ENCODE results near the gene TOB1. TPM values are rescaled to one million over a fixed set of nuclear protein-coding genes. Genes with fewer than 3 reads are reported as not detected.
A peak's percentile ranks its signal among the peaks of the same experiment; 100 is the strongest.

TOB1 gene
- total RNA-seq, 4 donors from 2014 or later: 28.1 to 46.4 (median 31.1) TPM

DNA sequence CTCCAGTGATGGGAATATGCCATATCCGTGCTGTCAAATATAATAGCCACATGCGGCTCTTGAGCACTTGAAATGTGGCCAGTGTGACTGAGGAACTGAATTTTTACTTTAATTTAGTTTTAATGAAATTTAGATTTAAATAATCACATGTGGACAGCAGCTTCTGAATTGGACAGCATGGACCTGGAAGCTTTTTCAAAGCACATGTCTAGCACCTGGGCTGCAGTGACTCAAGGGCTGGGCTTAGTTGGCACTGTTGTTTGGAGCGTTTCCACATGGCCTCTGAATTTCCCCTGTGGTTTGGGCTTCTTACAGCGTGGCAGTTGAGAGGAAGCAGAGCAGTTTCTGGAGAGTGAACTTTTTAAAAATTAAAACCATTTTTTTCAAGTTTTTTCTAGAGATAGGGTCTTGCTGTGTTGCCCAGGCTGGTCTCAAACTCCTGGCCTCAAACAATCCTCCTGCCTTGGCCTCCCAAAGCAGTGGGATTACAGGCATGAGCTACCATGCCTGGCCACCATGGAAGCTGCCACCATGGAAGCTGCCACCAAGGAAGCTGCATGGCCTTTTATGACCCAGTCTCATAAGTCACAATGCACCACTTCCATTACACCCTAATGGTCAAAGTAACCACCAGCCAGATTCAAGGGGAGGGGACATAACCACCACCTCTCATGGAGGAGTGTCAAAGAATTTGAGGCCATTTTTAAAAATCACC, 6.7 kb upstream of the TOB1 start:
- Histone ChIP-seq H3K4me3 (replicated peaks in 1 of 3) (no peak overlapping the region), H3K9me3 (no peaks in the 10 kb centered on the region), H3K36me3 (no peaks in the 10 kb centered on the region), H3K4me1 (peaks cover 16 to 27% of the 10 kb centered on the region in 2 donors), H3K27me3 (no peaks in the 10 kb centered on the region), H3K27ac (no peak overlapping the region)
- peak; percentile 36 to 45 for DNase-seq
- intact Hi-C loops (cut with DNase I): no loop called here
- TF ChIP-seq POLR2A (IDR thresholded peaks at IDR 0.05): no peak
- TF ChIP-seq, protein P1, sequence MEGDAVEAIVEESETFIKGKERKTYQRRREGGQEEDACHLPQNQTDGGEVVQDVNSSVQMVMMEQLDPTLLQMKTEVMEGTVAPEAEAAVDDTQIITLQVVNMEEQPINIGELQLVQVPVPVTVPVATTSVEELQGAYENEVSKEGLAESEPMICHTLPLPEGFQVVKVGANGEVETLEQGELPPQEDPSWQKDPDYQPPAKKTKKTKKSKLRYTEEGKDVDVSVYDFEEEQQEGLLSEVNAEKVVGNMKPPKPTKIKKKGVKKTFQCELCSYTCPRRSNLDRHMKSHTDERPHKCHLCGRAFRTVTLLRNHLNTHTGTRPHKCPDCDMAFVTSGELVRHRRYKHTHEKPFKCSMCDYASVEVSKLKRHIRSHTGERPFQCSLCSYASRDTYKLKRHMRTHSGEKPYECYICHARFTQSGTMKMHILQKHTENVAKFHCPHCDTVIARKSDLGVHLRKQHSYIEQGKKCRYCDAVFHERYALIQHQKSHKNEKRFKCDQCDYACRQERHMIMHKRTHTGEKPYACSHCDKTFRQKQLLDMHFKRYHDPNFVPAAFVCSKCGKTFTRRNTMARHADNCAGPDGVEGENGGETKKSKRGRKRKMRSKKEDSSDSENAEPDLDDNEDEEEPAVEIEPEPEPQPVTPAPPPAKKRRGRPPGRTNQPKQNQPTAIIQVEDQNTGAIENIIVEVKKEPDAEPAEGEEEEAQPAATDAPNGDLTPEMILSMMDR (IDR thresholded peaks at IDR 0.05): no peak
- 46 to 56% methylated on average over 4 of the region's 4 CpGs for WGBS, 2 donors

DNA sequence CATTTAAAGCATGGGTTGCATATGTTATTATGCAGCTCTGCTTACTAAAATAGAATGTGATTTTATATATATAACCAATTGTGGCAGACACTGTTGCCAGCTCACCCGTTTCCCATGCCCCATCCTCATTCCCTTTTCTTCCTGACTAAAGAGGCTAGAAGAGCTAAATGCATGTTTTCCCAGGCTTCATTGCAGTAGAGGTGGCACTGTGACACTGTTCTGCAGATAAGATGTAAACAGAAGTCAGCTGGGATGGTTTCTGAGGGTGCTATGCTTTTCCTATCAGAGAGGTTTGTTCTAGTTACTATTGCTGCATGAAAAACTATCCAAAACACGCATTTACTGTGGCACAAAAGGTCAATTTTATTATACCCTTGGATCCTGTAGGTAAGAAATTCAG, 5.7 kb upstream of the TOB1 start:
- H3K9me3 ChIP-seq: no peaks in the 10 kb centered on the region
- no peaks in the 10 kb centered on the region for H3K27me3 ChIP-seq
- no peak overlapping the region for H3K27ac ChIP-seq
- 87 to 96% methylated on average over 2 of the region's 2 CpGs for whole genome bisulfite sequencing, 2 donors
- no peak for DNase-seq
- intact Hi-C loops (cut with DNase I): no loop called here
- TF ChIP-seq, protein P1 (IDR thresholded peaks at IDR 0.05): no peak
- TF ChIP-seq POLR2A (IDR thresholded peaks at IDR 0.05): no peak
- H3K36me3 ChIP-seq: no peaks in the 10 kb centered on the region
- peaks cover 14 to 24% of the 10 kb centered on the region in 2 donors for H3K4me1 ChIP-seq
- H3K4me3 ChIP-seq (replicated peaks in 1 of 3): no peak overlapping the region

DNA sequence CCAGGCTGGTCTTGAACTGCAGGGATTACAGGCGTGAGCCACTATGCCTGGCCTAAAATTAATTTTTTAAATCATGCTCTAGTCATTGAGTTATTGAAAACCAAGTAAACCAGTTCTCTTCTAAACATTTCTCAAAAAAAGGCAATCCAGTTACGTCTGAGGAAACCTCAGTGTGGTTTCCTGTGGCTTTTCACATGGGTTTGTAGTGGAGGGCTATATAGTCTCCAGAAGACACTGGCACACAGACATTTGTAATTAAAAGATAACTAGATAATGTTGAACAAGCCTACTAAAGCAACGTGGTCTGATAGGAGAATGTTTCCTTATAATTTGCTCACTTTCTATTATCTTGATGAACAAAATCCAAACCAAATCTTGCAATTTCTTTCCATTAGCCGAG, 5.2 kb upstream of the TOB1 start:
- Histone ChIP-seq H3K27me3 (no peaks in the 10 kb centered on the region), H3K36me3 (no peaks in the 10 kb centered on the region), H3K27ac (no peak overlapping the region), H3K4me1 (peaks cover 14 to 24% of the 10 kb centered on the region in 2 donors), H3K4me3 (replicated peaks in 1 of 3) (no peak overlapping the region), H3K9me3 (no peaks in the 10 kb centered on the region)
- TF ChIP-seq POLR2A (IDR thresholded peaks at IDR 0.05): no peak
- TF ChIP-seq, protein P1 (IDR thresholded peaks at IDR 0.05): no peak
- WGBS, 2 donors: 83 to 88% methylated on average over 4 of the region's 4 CpGs
- intact Hi-C loops (cut with DNase I): no loop called here
- no peak for DNase-seq

DNA sequence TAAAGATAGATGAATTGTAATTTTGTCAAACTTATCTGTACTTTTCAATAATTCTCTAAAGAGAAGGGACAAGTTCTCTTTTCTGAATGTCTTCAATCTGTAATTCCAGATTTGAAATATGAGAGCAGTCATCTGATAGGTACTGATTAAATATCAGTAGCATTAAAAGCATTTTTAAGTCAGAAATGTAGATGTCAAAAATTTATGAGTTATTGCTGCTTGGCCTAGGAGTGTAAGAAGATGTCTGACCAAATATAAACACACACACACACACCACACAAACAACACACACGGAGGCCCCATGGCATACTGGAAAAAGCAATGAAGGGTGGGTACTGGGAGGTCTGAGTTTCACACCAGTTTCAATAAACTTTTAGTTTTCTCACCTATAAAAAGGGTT, 2.4 kb upstream of the TOB1 start:
- H3K36me3 ChIP-seq: peaks cover 0 to under 1% of the 10 kb centered on the region in 2 donors
- peak in 1 of 2 donors; percentile 30 for DNase-seq
- H3K27me3 ChIP-seq: no peaks in the 10 kb centered on the region
- H3K9me3 ChIP-seq: no peaks in the 10 kb centered on the region
- peaks cover 18 to 22% of the 10 kb centered on the region in 2 donors for H3K4me1 ChIP-seq
- intact Hi-C loops (cut with DNase I): no loop called here
- H3K27ac ChIP-seq: peak overlapping the region; percentile 100
- TF ChIP-seq, protein P1 (IDR thresholded peaks at IDR 0.05): no peak
- TF ChIP-seq POLR2A (IDR thresholded peaks at IDR 0.05): no peak
- H3K4me3 ChIP-seq (replicated peaks in 1 of 3): peak overlapping the region in 1 of 3 donors; percentile 100
- 28 to 50% methylated on average over 1 of the region's 1 CpG for WGBS, 2 donors

DNA sequence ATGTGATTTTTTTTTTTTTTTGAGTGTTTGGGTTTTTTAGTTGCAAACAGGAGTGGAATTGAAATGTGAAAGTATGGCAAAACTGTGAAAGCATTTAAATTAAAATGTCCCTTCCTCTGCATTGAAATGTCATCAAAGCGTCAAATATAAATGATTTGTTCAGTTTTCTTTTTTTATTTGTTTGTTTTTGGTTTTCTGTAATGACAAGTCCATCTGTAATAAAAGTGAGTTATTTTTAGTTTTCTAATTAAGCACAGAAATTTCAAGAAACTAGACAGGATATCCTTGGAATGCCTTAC, 1.9 kb upstream of the TOB1 start:
- H3K27ac ChIP-seq: peak overlapping the region; percentile 100
- intact Hi-C loops (cut with DNase I): no loop called here
- DNase-seq: no peak
- H3K36me3 ChIP-seq: peaks cover 0 to 6% of the 10 kb centered on the region in 2 donors
- H3K27me3 ChIP-seq: no peaks in the 10 kb centered on the region
- peaks cover 23 to 28% of the 10 kb centered on the region in 2 donors for H3K4me1 ChIP-seq
- peak overlapping the region in 2 of 3 donors; percentile 40 to 100 for H3K4me3 ChIP-seq (replicated peaks in 1 of 3)
- no peak for TF ChIP-seq POLR2A (IDR thresholded peaks at IDR 0.05)
- TF ChIP-seq, protein P1 (IDR thresholded peaks at IDR 0.05): no peak
- H3K9me3 ChIP-seq: no peaks in the 10 kb centered on the region
- 8 to 13% methylated on average over 1 of the region's 1 CpG for WGBS, 2 donors
